Endometrial microvascular endothelial cells (primary cell): ENCODE data around the gene NNAT. TPM values are rescaled to one million over a fixed set of nuclear protein-coding genes. Genes with fewer than 3 reads are reported as not detected.
"Not testable (repeated sequence)": the region's sequence is repeated elsewhere in the genome, so short reads cannot be mapped to it uniquely, and the experiment has no call there.

Source experiments
- in situ Hi-C: cut with HindIII; loops from 2 replicates; pipeline ENCODE4 v1.10.0; 2017; ENCODE audit warnings: low sequenced_read_pairs, low pct_unique_long_range_greater_than_20kb; ENCODE audit errors: inconsistent ontology term
- total RNA-seq: library from RNA; depleted of rRNA; stranded (reverse); fragments of >200 nt; gene quantifications from one replicate; pipeline ENCODE4 v1.2.3, GENCODE V29; 2015; ENCODE audit errors: inconsistent ontology term

The NNAT gene
- not detected for total RNA-seq

GRCh38 chr20:37521061-37521771 is at the start of gene NNAT:
NNAT (plus strand) TSS chr20:37521250; CDS start chr20:37521332, 82 bp downstream.
- in situ Hi-C loops: loop anchor here (25.0 kb wide), 1 partner anchor 259 kb away; the partner anchor contains the start of gene GHRH

GRCh38 chr20:37471741-37472235 is 49.3 kb upstream of the NNAT start:
- in situ Hi-C loops: no loop called here

- in situ Hi-C loops: not testable (repeated sequence)
These were observed 48.6 kb upstream of the NNAT start for GRCh38 chr20:37472435-37472834.

GRCh38 chr20:37473249-37474000 is 47.6 kb upstream of the NNAT start:
- in situ Hi-C loops: no loop called here

- in situ Hi-C loops: no loop called here
These were observed 46.7 kb upstream of the NNAT start for GRCh38 chr20:37474386-37474785.

GRCh38 chr20:37475252-37475651 is 45.8 kb upstream of the NNAT start:
- in situ Hi-C loops: no loop called here

- in situ Hi-C loops: no loop called here
These were observed 44.0 kb upstream of the NNAT start for GRCh38 chr20:37477041-37477440.

GRCh38 chr20:37479266-37479665 is 41.8 kb upstream of the NNAT start:
- in situ Hi-C loops: no loop called here

GRCh38 chr20:37479925-37480691 is 40.9 kb upstream of the NNAT start:
- in situ Hi-C loops: no loop called here

GRCh38 chr20:37480919-37481318 is 40.1 kb upstream of the NNAT start:
- in situ Hi-C loops: no loop called here

- in situ Hi-C loops: no loop called here
These were observed 39.4 kb upstream of the NNAT start for GRCh38 chr20:37481610-37482009.

- in situ Hi-C loops: no loop called here
These were observed 36.7 kb upstream of the NNAT start for GRCh38 chr20:37484331-37484730.

- in situ Hi-C loops: not testable (repeated sequence)
These were observed 34.8 kb upstream of the NNAT start for GRCh38 chr20:37486209-37486608.

GRCh38 chr20:37490663-37491350 is 30.2 kb upstream of the NNAT start:
- in situ Hi-C loops: no loop called here

- in situ Hi-C loops: no loop called here
These were observed 28.9 kb upstream of the NNAT start for GRCh38 chr20:37492096-37492625.

- in situ Hi-C loops: no loop called here
These were observed 28.1 kb upstream of the NNAT start for GRCh38 chr20:37492945-37493344.

- in situ Hi-C loops: no loop called here
These were observed 26.7 kb upstream of the NNAT start for GRCh38 chr20:37494301-37494700.

GRCh38 chr20:37494796-37495195 is 26.3 kb upstream of the NNAT start:
- in situ Hi-C loops: no loop called here
